HG02970 (cell line): ENCODE results near the gene NKD1.
"Not testable (repeated sequence)": the region's sequence is repeated elsewhere in the genome, so short reads cannot be mapped to it uniquely, and the experiment has no call there.

Experiments used
- ATAC-seq: cut with Tn5 transposase; IDR thresholded peaks from one replicate; pipeline ENCODE4 v1.9.1; 2021; ENCODE audit warnings: mild to moderate bottlenecking, moderate library complexity, moderate number of reproducible peaks; ENCODE audit not compliant: unreplicated experiment, low FRiP score

The NKD1 gene

DNA sequence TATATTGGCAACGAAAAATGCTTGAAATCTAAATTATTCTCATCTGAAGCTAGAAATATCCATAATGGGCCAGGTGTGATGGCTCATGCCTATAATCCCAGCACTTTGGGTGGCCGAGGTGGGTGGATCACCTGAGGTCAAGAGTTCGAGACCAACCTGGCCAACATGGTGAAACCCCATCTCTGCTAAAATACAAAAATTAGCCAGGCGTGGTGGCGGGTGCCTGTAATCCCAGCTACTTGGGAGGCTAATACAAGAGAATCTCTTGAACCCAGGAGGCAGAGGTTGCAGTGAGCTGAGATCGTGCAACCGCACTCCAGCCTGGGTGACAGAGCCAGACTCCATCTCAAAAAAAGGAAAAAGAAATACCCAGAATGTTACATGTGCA, 11.9 kb upstream of the NKD1 start:
- ATAC-seq, result not testable (repeated sequence)

DNA sequence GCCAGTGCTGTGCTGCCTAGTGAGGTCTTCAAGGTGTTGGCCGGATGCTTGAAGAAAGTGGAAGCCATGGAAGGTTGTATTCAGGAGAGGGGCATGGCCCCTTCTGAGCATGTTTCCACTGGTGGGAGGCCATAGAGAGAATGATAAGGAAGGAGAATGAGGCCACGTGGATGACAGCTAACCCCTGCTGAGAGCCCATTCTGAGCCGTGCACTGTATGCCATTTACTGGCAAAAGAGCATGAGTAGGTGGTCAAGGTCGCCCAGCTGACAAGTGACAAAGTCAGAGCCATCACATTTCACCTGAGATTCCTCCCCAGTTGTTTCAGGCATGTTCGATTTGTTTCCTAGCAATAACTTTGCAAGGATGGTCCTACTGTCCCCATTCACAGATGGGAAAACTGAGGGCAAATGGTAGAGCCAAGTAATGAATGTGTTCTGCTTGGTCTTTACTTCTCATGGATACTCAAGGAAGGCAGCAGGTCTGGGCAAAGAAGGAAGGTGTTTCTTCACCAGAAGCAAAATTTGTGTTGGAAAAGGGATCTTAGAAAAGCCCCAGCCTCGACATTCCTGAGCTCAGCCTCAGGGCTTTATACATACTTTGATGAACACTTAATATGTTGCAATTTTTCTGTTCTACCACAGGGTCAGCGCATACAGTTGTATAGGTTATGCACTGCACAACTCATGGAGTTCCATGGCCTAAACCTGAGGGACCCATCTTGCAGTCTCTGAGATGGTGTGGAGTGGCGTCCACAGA, 10.5 kb upstream of the NKD1 start:
- ATAC-seq, result no peak

DNA sequence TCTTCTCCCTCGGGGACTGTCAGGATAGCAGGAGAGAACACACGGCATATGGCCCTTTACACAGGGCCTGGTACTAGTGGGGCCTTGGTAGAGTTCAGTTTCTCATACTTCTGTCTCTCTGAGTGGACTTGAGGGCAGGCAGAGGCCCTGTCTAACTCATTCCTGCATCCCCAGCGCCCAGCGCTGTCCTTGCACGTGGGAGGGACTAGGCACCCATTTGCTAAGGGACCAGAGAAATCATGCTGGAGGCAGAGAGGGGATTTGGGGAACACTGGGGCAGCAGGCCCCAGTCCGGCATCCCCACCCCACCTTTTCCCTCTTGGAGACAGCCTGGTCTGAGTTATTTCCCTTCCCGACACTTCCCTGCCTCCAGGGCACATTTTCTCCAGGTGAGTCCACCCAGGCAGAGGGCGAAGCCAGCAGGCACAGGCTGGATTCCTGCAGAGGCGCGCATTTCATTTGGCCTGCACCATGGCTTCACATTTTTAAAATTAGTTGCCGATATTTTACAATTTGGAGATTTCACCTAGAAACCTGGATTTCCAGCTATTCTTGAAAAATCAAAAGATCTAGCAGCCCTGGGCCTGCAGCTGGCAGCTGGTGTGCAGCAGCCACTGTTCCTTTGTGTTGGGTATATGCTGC, 9.7 kb upstream of the NKD1 start:
- no peak for ATAC-seq

DNA sequence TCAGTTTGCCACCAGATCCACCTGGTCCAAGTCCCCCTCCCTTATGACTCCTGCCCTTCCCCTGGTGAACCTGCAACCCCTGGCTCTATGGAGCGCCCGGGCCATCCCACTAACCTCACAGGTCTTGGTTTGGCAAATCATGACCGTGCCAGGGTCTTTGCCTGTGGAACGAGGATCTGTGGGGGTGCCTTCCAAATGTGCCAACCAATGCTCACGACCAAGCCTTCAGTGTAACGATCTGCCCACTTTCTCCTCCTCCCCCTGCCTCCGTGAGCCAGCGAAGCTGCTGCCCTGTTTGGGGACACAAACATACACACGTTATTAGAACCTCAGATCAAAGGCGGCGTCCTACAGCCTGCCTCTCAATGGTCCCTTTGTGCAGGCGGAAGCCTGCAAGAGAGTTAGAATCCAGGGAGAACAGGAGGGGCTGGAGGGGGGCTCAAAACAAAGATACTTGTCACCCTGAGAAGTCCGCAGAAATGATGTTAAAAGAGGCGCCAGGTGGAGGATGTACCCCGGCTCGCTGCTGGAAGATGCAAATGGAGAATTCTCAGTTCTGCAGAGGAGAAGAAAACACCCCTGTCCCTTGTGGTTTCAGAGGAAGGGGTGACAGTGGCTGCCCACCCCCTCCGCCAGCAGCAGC, 9.0 kb upstream of the NKD1 start:
- no peak for ATAC-seq

DNA sequence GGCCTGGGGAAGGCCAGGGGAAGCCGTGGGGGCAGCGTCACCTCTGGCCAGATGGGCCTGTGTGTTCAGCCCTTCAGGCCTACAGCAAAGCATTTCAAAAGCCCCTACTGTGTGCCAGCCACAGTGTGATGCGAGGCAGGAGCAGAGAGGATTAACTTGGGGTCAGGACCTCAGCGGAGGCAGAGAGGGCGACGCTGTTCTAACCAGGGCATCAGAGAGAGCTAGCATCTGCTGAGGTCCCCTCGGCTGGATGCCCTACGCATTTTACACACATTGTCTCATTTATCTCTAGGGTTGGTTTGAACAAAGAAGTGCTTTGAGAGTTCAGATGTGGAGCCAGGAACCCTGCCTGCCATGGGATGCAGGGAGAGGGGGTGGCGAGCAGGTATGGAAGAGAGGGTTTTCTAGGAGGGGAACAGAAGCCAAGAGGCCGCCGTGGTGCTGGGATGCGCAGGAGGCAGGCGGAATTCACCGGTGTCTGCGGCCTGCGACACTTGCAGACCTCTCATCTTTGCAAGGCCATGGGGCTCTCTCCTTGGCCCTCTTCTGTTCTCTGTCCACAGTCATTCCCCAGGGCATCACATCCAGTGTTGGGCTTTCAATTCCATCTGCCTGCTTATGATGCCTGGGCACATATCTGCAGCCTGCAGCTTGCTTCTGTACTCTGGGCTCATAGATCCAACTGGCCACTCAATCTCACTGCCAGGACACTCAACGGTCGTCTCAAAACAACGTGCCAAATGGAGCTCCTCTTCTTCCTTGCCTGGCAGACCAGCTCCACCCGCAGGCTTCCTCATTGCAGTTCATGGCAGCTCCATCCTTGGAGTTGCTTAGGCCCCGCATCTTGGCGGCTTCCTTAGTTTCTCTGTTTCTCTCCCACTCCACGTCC, 8.1 kb upstream of the NKD1 start:
- no peak for ATAC-seq

DNA sequence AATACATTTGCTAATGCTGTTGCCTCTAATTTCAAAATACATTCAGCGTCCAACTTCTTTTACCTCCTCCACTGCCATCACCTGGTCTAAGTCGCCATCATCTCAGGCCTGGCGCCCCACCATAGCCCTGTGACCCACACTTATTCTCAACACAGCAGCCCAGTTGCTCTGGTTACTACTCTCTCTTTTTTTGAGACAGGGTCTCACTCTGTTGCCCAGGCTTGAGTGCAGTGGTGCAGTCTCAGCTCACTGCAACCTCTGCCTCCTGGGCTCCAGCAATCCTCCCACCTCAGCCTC, 7.5 kb upstream of the NKD1 start:
- no peak for ATAC-seq

DNA sequence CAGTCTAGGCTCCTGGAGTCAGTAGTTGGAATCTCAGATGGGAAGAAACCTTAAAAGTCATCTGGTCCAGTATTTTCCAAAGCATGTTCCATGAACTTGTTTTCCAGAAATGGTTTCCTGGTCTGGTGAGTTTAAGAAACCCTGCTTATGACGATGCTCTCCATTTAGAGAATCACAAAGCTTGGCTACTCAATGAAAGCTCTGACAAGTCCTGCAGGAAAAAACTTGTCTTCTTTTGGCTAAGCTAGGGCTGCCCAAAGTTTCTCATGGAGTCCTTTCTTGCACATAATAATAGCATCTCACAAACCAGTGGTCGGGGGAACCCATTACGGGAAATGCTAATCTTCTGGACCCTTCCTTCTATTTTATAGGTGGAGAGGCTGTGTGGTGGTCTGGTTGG, 5.5 kb upstream of the NKD1 start:
- ATAC-seq, result no peak

DNA sequence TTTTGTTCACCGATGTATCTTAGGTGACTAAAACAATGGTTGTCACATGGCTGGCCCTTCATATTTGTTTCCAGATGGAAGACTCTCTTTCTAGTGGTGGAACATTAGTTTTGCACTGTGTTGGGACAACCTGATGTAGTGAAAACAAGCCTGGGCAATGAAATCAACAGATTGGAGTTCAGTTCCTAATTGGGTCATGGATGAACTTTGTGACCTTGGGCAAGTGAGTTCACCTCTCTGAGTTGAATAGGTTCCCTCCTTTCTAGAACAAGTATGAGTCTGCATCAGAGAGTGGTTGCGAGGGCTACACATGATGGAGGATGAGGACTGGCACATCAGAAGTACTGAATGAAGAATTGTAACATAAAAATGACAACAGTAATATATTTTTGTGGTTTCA, 2.1 kb upstream of the NKD1 start:
- no peak for ATAC-seq

DNA sequence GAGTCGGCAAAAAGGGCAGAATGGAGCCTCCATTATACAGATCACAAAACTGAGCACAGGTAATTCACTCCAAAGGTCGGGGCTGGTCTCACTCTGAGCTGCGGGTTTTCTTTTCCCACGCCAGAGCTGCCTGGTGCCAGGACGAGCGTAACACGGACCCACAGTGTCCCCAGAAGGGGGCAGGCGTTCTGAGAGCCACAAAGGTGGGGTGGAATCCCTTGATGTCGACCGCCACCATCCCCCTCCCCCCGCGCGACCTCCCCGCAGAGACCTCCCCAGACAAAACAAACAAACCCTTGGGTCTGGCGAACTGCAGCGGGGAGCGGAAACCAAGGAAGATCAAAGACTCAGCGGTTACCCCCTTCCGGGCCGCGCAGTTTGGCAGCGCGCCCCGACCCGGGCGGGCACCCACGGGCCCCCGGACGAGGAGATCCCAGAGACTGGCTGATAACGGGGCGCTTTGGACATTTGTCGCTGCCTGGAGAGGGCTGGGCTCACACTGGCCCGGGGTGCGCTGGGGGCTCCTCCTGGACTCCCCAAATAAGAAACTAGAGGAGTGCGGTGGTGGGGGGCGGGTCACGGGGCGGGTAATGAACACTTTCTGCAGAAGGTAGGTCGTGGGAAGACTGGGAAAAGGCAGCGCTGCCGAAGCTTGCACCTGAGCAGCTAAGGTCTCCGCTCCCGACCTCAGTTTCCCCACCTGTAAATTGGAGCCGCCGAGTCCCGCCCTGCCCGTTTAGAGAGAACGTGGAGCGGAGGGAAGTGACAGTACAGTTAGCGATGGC, 664 bp upstream of the NKD1 start:
- no peak for ATAC-seq

DNA sequence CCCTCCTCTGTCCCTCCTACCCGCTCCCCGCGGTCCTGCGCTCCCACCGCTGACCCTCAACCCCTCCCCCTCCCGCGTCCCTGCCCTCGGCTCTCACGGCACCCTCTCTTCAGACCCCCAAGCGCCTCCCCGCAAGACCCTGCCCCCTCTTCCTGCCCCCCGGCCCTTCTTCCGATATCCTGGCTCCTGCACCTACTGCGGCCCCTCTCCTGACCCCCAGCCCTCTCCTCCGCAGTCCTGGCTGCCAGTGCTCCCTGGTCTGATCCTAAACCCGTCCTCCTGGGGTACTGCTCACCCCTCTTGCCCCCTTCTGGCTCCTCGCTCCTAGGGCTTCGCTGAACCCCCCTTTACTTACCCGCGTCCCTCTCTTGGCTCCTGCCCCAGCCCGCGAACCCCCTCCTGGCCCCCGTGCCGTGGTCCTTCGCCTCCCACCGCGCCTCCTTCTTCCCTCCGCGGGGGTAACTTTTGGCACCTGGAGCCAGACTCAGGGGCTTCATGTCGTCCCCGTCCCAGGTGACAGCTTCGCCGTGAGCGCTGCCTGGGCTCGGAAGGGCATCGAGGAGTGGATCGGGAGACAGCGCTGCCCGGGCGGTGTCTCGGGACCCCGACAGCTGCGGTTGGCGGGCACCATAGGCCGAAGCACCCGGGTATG, 839 bp downstream of the NKD1 start:
- no peak for ATAC-seq

DNA sequence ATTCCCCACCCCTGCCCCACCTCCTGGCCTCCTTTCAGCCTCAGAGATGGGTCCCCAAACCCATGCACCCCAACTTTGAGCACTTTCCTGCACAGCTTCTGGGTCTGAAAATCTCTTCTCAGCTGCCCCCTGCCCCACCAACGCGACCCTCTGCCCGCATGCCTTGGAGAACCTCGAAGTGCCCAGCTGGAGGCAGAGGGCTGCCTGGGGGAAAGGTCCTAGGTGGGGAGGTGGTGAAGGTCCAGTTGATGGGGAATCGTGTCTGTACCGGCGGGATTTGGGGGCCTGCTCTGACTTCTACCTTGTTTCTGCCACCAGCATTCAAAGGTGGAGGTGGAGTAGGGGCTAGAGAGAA, 1.3 kb downstream of the NKD1 start:
- no peak for ATAC-seq

DNA sequence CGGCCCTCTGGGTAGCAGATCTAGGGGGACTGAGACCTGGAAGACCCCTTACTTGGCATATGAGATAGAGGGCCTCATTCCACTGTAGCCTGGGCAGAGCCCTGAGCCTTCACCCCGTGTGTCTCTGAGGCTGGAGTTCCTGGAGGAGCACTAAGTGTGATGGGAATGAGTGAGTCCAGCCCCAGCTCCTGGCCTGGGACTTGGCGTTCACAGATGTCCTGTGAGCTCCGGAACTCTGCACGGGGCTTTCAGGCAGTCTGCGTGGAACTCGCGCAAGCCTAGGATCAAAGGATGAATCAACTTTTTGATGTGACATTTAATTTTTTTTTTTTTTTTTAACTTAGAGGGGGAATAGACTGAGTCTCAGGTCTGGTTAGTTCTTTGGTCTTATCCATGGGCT, 1.8 kb downstream of the NKD1 start:
- no peak for ATAC-seq

DNA sequence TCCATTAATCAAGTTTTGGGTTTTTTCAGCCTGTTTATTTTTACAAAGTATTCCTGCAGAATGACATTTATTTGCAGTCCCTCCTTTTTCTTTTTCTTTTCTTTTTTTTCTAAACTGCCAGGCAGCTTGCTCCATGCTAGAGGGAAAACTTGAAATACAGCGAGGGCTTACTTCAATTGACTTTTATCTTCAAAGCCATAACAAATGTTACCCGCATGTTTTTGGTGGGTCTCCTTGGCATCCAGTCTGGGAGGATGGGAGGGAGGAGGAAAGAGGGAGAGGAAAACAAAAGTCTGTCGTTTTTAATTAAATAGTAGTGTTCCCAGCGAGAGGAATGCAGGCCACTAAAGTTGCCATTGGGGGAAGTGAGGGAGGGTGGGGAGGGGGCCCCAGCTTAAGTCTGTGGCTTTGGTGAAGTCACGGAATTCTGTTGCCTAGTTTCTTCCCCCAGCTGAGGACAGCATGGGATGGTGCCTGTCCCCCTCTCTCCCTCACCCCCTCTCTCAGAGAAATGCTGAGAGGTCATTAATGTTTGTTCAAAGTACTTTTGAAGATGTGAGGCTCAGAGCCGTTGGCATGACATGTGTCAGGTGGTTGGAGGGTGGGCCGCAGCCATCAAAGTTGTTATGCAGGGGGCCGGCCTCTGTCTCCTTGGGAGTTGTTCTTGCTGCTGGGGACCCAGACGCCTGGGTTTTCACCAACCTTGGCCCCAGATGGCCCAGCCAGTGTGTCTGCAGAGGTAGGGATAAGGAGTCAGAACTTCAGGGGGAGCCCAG, 2.9 kb downstream of the NKD1 start:
- no peak for ATAC-seq

DNA sequence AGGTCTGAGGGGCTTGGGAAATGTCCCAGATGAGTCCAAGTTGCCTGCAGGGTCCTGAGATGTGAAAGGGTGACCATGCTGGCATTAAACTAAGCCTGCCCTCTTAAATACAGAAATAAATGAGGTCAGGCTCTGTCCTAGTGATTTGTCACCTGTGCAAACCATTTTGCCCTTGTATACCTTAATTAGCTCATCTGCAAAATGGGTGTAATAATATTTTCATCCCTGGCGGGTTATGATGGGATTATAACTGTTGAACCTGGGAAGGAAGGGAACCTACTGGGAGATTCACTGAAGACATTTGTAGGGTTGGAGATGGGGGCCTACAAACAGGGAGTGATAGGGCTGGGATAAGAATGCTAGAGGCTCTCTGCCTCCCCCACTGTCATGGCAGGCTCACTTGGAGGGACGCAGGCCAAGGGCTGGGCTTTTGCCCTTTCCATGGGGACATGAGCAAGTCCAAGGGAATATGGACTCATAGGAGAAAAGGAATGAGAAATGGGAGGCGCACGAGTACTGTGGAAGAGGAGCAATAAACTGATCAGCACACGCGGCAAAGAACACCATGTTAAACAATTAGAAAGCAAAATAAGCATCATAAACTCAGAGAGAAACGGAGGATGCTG, 4.4 kb downstream of the NKD1 start:
- ATAC-seq, result no peak

DNA sequence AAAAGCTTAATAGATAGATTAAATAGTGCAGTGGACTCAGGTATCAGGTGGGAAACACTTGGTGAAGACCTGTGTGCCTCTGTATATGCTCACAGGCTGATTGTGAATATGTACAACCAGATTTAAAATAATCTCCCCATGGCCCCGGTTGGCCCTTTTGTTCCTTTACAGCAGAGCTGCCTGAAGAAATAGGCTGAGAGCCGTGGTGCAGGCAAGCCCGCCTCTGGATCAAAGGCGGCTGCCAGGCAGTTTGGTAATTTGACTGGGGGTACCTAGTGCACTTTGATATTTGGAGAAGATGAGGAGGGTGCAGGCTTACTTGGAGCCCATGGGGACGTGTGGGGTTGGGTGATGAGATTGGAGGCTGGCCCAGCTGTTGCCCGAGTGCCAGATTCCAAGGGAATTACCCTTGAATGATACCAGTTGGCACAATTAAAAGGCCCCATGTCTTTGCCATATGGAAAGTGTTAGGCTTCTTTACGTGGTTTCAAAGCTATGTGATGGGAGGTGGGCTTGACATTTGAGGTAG, 5.0 kb downstream of the NKD1 start:
- no peak for ATAC-seq

DNA sequence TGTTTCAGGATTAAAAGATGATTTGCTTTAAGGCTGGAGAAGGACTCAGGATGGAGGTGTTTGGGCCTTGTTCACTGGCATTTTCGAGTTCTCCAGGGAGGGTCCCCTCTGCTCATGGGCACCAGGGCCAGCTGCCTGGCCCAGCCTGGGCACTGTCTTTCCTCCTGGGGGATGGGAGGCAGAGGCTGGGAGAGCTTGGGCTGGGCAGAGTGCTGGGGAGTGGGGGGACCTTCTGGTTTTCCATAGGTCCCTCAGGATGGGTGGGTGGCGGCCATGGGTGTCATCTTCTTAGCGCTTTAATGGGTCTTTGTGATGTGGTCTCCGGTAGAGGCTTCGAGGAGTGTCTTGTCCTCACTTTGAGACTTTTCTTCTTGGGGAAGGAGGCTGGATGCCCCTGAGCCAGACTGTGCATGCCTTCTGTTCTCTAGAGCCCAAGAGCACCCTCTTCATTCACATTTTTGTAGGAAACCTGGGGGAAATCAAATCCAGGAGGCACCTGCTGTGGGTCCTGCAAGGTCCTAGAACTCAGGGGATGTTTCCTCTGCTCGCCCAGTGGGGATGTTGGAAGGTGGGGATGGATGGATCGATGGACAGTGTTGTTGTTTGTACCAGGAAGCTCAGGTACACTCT, 5.7 kb downstream of the NKD1 start:
- ATAC-seq, result no peak

DNA sequence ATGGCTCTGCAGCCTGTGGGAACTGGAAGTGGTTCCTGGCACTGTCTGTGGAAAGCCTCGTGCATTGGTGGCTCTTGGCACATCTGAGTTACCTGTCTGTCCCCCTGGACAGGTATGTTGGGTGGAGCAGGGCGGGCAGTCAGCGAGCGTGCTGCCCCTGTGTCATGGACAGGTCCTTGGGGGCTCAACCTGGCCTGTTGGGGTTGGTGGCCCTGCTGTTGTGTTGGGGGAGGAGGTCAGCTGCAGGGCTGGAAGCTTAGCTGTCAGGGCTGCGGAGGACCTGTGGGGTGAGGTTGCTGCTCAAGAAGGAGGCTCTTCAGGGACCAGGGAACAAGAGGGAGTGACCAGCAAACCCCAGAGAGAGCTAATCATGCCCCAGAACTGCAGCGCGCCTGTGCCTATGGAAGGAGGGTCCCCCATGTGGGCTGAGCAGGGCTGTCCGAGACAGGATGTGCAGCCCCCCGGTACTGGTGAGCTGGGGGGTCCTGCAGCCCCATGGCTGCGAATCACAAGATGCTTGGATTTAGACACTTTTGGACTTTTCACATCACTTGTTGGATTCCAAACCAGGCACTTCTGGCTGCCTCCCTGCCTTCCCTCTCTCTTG, 7.2 kb downstream of the NKD1 start:
- no peak for ATAC-seq
